H1 (cell line): ENCODE data around the gene PPP1R14C. TPM values are rescaled to one million over a fixed set of nuclear protein-coding genes. Genes with fewer than 3 reads are reported as not detected.

Source experiments
- CTCF ChIA-PET: fragments of 300-600 bp; sonication (Branson Sonifier 250); formaldehyde crosslinking; loops from one replicate; lab custom pipeline; 2021; ENCODE audit not compliant: partially characterized antibody; lab: Charles Lee
- POLR2A ChIA-PET: fragments of 300-600 bp; sonication (Branson Sonifier 250); formaldehyde crosslinking; loops from one replicate; lab custom pipeline; 2021; ENCODE audit warnings: inconsistent platforms; ENCODE audit not compliant: partially characterized antibody; lab: Charles Lee
- DNase-seq, 2 experiments: peaks; one replicate each; pipeline versions ENCODE4 v3.0.0 to v3.0.0-alpha.2; 2010 to 2022; ENCODE audit warnings: low spot score in 2 of 2, low read depth in 1 of 2, mixed read lengths in 1 of 2
- FAIRE-seq: peaks from 2 replicates; lab custom pipeline; 2011; peaks lifted over from hg19 to GRCh38; lab: Jason Lieb, UNC
- H2AFZ ChIP-seq: 2 replicates; pipeline ENCODE4 v1.8.1; 2012; ENCODE audit warnings: low read length, inconsistent platforms
- H2AK5ac ChIP-seq: 2 replicates; pipeline ENCODE4 v1.6.1; 2013; ENCODE audit warnings: low read depth, low read length
- H2BK120ac ChIP-seq: replicated peaks from 2 replicates; pipeline ENCODE3; 2013; ENCODE audit warnings: low read depth, low read length, inconsistent platforms
- H2BK12ac ChIP-seq: 2 replicates; pipeline ENCODE4 v1.6.1; 2013; ENCODE audit warnings: low read depth, low read length
- H2BK15ac ChIP-seq: 2 replicates; pipeline ENCODE4 v1.6.1; 2013; ENCODE audit warnings: low read length
- H2BK20ac ChIP-seq: 2 replicates; pipeline ENCODE4 v1.6.1; 2013; ENCODE audit warnings: low read length
- H2BK5ac ChIP-seq: 2 replicates; pipeline ENCODE4 v1.6.1; 2013; ENCODE audit warnings: low read depth, low read length
- H3K14ac ChIP-seq: 2 replicates; pipeline ENCODE4 v1.6.1; 2013; ENCODE audit warnings: inconsistent platforms; ENCODE audit not compliant: insufficient read length
- H3K18ac ChIP-seq: 2 replicates; pipeline ENCODE4 v1.6.1; 2013; ENCODE audit warnings: low read length; ENCODE audit errors: extremely low read depth
- H3K23ac ChIP-seq: 2 replicates; pipeline ENCODE4 v1.6.1; 2013; ENCODE audit warnings: inconsistent platforms; ENCODE audit not compliant: insufficient read length
- H3K23me2 ChIP-seq: 2 replicates; pipeline ENCODE4 v1.6.1; 2013; ENCODE audit warnings: low read depth, low read length
- H3K27ac ChIP-seq: 2 replicates; pipeline ENCODE4 v1.6.1; 2011; ENCODE audit warnings: low read depth, low read length, inconsistent platforms
- H3K27me3 ChIP-seq, 4 experiments: replicated peaks in 1 of 4; 1 replicate in 1 of 4; 2 replicates in 3 of 4; pipeline versions ENCODE4 v1.6.1 to v1.8.1; 2011 to 2013; ENCODE audit warnings: low read length in 3 of 4, mild to moderate bottlenecking in 3 of 4, inconsistent platforms in 2 of 4, mixed read lengths in 2 of 4, moderate library complexity in 1 of 4; ENCODE audit not compliant: control insufficient read depth in 3 of 4, insufficient read depth in 3 of 4; ENCODE audit errors: extremely low read depth in 1 of 4
- H3K36me3 ChIP-seq, 4 experiments: 2 replicates each; pipeline versions ENCODE4 v1.6.1 to v1.8.1; 2011 to 2013; ENCODE audit warnings: mild to moderate bottlenecking in 4 of 4, low read length in 3 of 4, moderate library complexity in 2 of 4, control low read depth in 1 of 4, inconsistent platforms in 1 of 4; ENCODE audit not compliant: insufficient read depth in 4 of 4, control insufficient read depth in 2 of 4
- H3K4ac ChIP-seq: replicated peaks from 2 replicates; pipeline ENCODE3; 2013; ENCODE audit warnings: low read length, low read depth, mixed read lengths, inconsistent platforms; ENCODE audit not compliant: insufficient read length
- H3K4me1 ChIP-seq, 4 experiments: replicated peaks in 1 of 4; 1 replicate in 1 of 4; 2 replicates in 3 of 4; pipeline versions ENCODE4 v1.6.1 to v1.8.1; 2011 to 2013; ENCODE audit warnings: low read length in 3 of 4, inconsistent platforms in 2 of 4, mixed read lengths in 1 of 4; ENCODE audit not compliant: insufficient read depth in 4 of 4, control insufficient read depth in 3 of 4
- H3K4me2 ChIP-seq, 2 experiments: 2 replicates each; pipeline versions ENCODE4 v1.6.1 to v1.8.1; 2011 to 2013; ENCODE audit warnings: low read depth in 2 of 2, low read length in 2 of 2, control low read depth in 1 of 2, inconsistent platforms in 1 of 2, mild to moderate bottlenecking in 1 of 2; ENCODE audit not compliant: insufficient read depth in 1 of 2
- H3K4me3 ChIP-seq, 4 experiments: fragments of 200-600, 300-600 bp in 1 of 4; sonication (generic), shearing (Covaris generic), sonication (Bioruptor Twin) in 1 of 4; 2 replicates each; pipeline versions ENCODE4 v1.5.1 to v1.8.1; 2011 to 2016; ENCODE audit warnings: low read length in 4 of 4, low read depth in 3 of 4, control low read depth in 2 of 4, inconsistent platforms in 2 of 4, mild to moderate bottlenecking in 2 of 4, mixed read lengths in 1 of 4, moderate library complexity in 1 of 4; ENCODE audit not compliant: insufficient read depth in 2 of 4; ENCODE audit errors: extremely low read depth in 1 of 4
- H3K56ac ChIP-seq: replicated peaks from 2 replicates; pipeline ENCODE3; 2013; ENCODE audit warnings: low read depth, mild to moderate bottlenecking, mixed read lengths, low read length, inconsistent platforms; ENCODE audit not compliant: insufficient read length
- H3K79me1 ChIP-seq: 2 replicates; pipeline ENCODE4 v1.6.1; 2013; ENCODE audit warnings: low read depth, low read length, control low read depth
- H3K79me2 ChIP-seq, 2 experiments: 2 replicates each; pipeline versions ENCODE4 v1.6.1 to v1.8.1; 2012 to 2013; ENCODE audit warnings: low read length in 2 of 2, mild to moderate bottlenecking in 2 of 2, inconsistent platforms in 1 of 2; ENCODE audit not compliant: insufficient read depth in 2 of 2, control insufficient read depth in 1 of 2
- H3K9ac ChIP-seq, 4 experiments: replicated peaks in 1 of 4; 1 replicate in 1 of 4; 2 replicates in 3 of 4; pipeline versions ENCODE4 v1.6.1 to v1.8.1; 2011 to 2013; ENCODE audit warnings: low read depth in 3 of 4, low read length in 3 of 4, control low read depth in 2 of 4, mild to moderate bottlenecking in 2 of 4, moderate library complexity in 2 of 4, inconsistent platforms in 1 of 4; ENCODE audit errors: extremely low read depth in 1 of 4
- H3K9me3 ChIP-seq, 2 experiments: 2 replicates each; pipeline versions ENCODE4 v1.6.1 to v1.8.1; 2012 to 2013; ENCODE audit warnings: mild to moderate bottlenecking in 2 of 2, moderate library complexity in 2 of 2, control low read depth in 1 of 2, inconsistent platforms in 1 of 2, low read depth in 1 of 2, low read length in 1 of 2, mixed read lengths in 1 of 2; ENCODE audit not compliant: insufficient read depth in 2 of 2
- H4K20me1 ChIP-seq, 2 experiments: replicated peaks in 1 of 2; 2 replicates each; pipeline versions ENCODE3 to v1.8.1; 2011 to 2013; ENCODE audit warnings: inconsistent platforms in 2 of 2, low read length in 2 of 2, mild to moderate bottlenecking in 1 of 2; ENCODE audit not compliant: insufficient read depth in 2 of 2, control insufficient read depth in 1 of 2
- H4K5ac ChIP-seq: 2 replicates; pipeline ENCODE4 v1.6.1; 2013; ENCODE audit warnings: low read length, low read depth, mixed read lengths, inconsistent platforms; ENCODE audit not compliant: insufficient read length
- H4K8ac ChIP-seq: 2 replicates; pipeline ENCODE4 v1.8.0; 2013; ENCODE audit warnings: mild to moderate bottlenecking, moderate library complexity, low read length, inconsistent platforms; ENCODE audit not compliant: insufficient read depth; ENCODE audit errors: extremely low read depth
- H4K91ac ChIP-seq: replicated peaks from 2 replicates; pipeline ENCODE3; 2013; ENCODE audit warnings: low read length, mixed read lengths, inconsistent platforms; ENCODE audit not compliant: insufficient read length
- EZH2 ChIP-seq: fragments of 200-600 bp; sonication (generic); IDR thresholded peaks from 2 replicates; pipeline ENCODE4 v1.7.1; 2012; ENCODE audit warnings: low read depth, mild to moderate bottlenecking, moderate library complexity, low read length, inconsistent platforms; ENCODE audit not compliant: severe bottlenecking
- JUND ChIP-seq: IDR thresholded peaks from 2 replicates; pipeline ENCODE4 v1.6.1; 2011; ENCODE audit warnings: mild to moderate bottlenecking, improper control_type of control experiment, low read length
- WGBS, 2 experiments: shearing (Covaris generic) in 1 of 2; methylation state at CpG; one replicate each; pipeline versions ENCODE4 v1.1.6 to v1.1.7; 2013 to 2015; ENCODE audit warnings: low lambda C conversion rate in 2 of 2, mixed read lengths in 2 of 2, inconsistent platforms in 1 of 2, low coverage in 1 of 2, missing lambda C conversion rate in 1 of 2; ENCODE audit not compliant: insufficient replicate concordance in 2 of 2, insufficient coverage in 1 of 2, insufficient read length in 1 of 2; ENCODE audit errors: extremely low coverage in 1 of 2, missing lambda C conversion rate in 1 of 2; 5-methylcytosine and 5-hydroxymethylcytosine counted together
- polyA plus RNA-seq, 7 experiments: library from polyadenylated mRNA; depleted of rRNA in 3 of 7; stranded (reverse) in 5 of 7; unstranded in 2 of 7; fragments of >200 nt in 5 of 7; fragments of 200-250 nt in 2 of 7; gene quantifications; 1 replicate in 5 of 7; 2 replicates in 1 of 7; 4 replicates in 1 of 7; pipeline versions ENCODE4 v1.2.1 to v1.2.3, GENCODE V29; 2011 to 2013; ENCODE audit warnings: missing spikeins in 2 of 7, mixed read lengths in 2 of 7
- total RNA-seq: library from RNA; stranded (reverse); fragmentation: NEBNext Ultra II Directional; extraction: Animal tissue kit (Norgen Biotek cat#: 25700); gene quantifications from 2 replicates; pipeline ENCODE4 v1.2.1, GENCODE V29; 2021

The PPP1R14C gene
- total and polyA plus RNA-seq, 2 of the 8 experiments (the other 6 are each of a cell fraction or from before 2014, with no cell fraction given): 0.30 to 0.61 TPM

- no peak overlapping the region for H2BK5ac ChIP-seq
- H2AK5ac ChIP-seq: no peak overlapping the region
- no peak overlapping the region for H3K27ac ChIP-seq
- no peak overlapping the region for H3K9ac ChIP-seq
- H2BK15ac ChIP-seq: no peak overlapping the region
- 90% methylated on average over 8 of the region's 8 CpGs; no CpG with 5 or more reads in 1 of the 2 experiments for WGBS, 2 experiments
- H4K20me1 ChIP-seq: no peaks in the 10 kb centered on the region
- H3K79me1 ChIP-seq: no peaks in the 10 kb centered on the region
- CTCF ChIA-PET: no interaction called here
- H3K4me2 ChIP-seq: no peak overlapping the region
- no peak overlapping the region for H2BK20ac ChIP-seq
- H3K23ac ChIP-seq: no peak overlapping the region
- no peak overlapping the region for H2AFZ ChIP-seq
- H3K14ac ChIP-seq: no peak overlapping the region
- POLR2A ChIA-PET: no interaction called here
- no peak overlapping the region for H2BK120ac ChIP-seq
- no peak overlapping the region for H4K5ac ChIP-seq
- no peaks in the 10 kb centered on the region for H3K36me3 ChIP-seq
- TF ChIP-seq JUND (no peak), EZH2 (no peak)
- no peak overlapping the region for H3K4ac ChIP-seq
- H2BK12ac ChIP-seq: no peak overlapping the region
- no peaks in the 10 kb centered on the region for H3K27me3 ChIP-seq
- no peak overlapping the region for H4K8ac ChIP-seq
- no peaks in the 10 kb centered on the region for H3K79me2 ChIP-seq
- H3K4me1 ChIP-seq: no peaks in the 10 kb centered on the region
- no peak overlapping the region for H3K18ac ChIP-seq
- no peaks in the 10 kb centered on the region for H3K23me2 ChIP-seq
- H3K56ac ChIP-seq: no peak overlapping the region
- H3K9me3 ChIP-seq: no peaks in the 10 kb centered on the region
- no peak overlapping the region for H3K4me3 ChIP-seq
- no peak for DNase-seq
- no peak for FAIRE-seq
- no peak overlapping the region for H4K91ac ChIP-seq
Observed at GRCh38 chr6:150099546-150099945, 43.3 kb upstream of the PPP1R14C start.
